ENCODE measurements around the gene CD63. TPM values are rescaled to one million over a fixed set of nuclear protein-coding genes. Genes with fewer than 3 reads are reported as not detected.
A peak's percentile ranks its signal among the peaks of the same experiment; 100 is the strongest.

The CD63 gene
- total RNA-seq, 1 experiment from 2014 or later, result 581 TPM

DNA sequence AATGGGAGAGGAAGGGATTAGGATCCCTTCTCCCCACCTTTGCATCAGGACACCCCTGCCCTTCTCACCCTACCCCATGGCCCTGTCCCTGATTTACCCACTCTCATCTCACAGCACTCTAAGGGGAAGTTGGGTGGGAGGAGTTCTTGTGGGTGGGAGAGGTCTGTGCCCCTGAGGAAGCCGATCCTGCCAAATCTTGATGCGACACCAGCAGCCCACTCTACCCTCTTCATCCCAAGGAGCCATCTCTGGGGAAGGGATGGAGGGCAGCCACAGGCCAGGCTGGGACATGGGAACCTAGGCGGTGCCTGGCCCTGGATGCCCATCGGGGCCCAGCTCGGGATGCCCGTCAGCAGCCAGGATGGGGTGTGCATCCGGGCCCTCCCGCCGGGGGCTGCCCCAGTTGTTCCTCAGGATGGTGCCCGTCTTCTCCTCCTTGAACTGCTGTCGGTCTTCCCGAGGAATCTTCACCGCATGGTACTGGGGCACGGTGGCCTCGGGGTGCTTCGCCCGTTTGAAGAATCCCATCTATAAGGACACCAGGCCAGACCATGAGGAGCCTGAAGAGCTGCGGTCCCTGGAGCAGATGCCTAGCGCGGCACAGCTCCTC lies 43.9 kb downstream of the CD63 start:
- H2AK5ac ChIP-seq (ENCODE audit: insufficient read length, low read length), result no peak overlapping the region
- no peaks in the 10 kb centered on the region for H3K79me1 ChIP-seq (ENCODE audit: insufficient read depth, low read depth, low read length, poor library complexity, severe bottlenecking)
- H2BK12ac ChIP-seq (ENCODE audit: insufficient read length, low read depth, low read length), result no peak overlapping the region
- Mint-ChIP-seq H3K27me3 (ENCODE audit: low read depth) (no peaks in the 10 kb centered on the region), H3K4me1 (peaks cover 20 to 21% of the 10 kb centered on the region in 2 experiments), H3K27ac (0 out of 7 replicates have a peak overlapping the region, but pooled peaks of 1 of the 3 experiments have one; percentile 21), H3K9me3 (no peaks in the 10 kb centered on the region), H3K36me3 (ENCODE audit: insufficient read depth in 1 of 3, low read depth in 3 of 3) (peaks cover 18 to 40% (median 31%) of the 10 kb centered on the region in 3 experiments; a peak in 6 of 7 replicates), H3K4me3 (no peak overlapping the region)
- H3K18ac ChIP-seq (ENCODE audit: insufficient read length, low read depth, low read length), result no peak overlapping the region
- H4K5ac ChIP-seq (ENCODE audit: insufficient read length, low read depth, low read length), result no peak overlapping the region
- H3T11ph ChIP-seq (ENCODE audit: low read length), result no peak overlapping the region
- H4K20me1 ChIP-seq (ENCODE audit: control insufficient read depth, insufficient read depth, insufficient read length), result no peaks in the 10 kb centered on the region
- no peak overlapping the region for H4K8ac ChIP-seq (replicated peaks; ENCODE audit: insufficient read length, low read depth, low read length)
- H2BK15ac ChIP-seq (ENCODE audit: low read depth, low read length), result no peak overlapping the region
- no peak for DNase-seq
- no peak overlapping the region for H2BK120ac ChIP-seq (ENCODE audit: low read depth, low read length, poor library complexity, severe bottlenecking)
- no peaks in the 10 kb centered on the region for H3K23me2 ChIP-seq (ENCODE audit: insufficient read length, low read depth, low read length, poor library complexity, severe bottlenecking)
- TF ChIP-seq, protein P1, sequence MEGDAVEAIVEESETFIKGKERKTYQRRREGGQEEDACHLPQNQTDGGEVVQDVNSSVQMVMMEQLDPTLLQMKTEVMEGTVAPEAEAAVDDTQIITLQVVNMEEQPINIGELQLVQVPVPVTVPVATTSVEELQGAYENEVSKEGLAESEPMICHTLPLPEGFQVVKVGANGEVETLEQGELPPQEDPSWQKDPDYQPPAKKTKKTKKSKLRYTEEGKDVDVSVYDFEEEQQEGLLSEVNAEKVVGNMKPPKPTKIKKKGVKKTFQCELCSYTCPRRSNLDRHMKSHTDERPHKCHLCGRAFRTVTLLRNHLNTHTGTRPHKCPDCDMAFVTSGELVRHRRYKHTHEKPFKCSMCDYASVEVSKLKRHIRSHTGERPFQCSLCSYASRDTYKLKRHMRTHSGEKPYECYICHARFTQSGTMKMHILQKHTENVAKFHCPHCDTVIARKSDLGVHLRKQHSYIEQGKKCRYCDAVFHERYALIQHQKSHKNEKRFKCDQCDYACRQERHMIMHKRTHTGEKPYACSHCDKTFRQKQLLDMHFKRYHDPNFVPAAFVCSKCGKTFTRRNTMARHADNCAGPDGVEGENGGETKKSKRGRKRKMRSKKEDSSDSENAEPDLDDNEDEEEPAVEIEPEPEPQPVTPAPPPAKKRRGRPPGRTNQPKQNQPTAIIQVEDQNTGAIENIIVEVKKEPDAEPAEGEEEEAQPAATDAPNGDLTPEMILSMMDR (conservative IDR thresholded peaks at IDR 0.05), result no peak
- no peak overlapping the region for H2BK5ac ChIP-seq (ENCODE audit: insufficient read length, low read length)
- H3K4me1 ChIP-seq (ENCODE audit: insufficient read depth, low read length), result no peaks in the 10 kb centered on the region
- WGBS (ENCODE audit: extremely low coverage, insufficient read length, low lambda C conversion rate), result no CpG with 5 or more reads among the region's 20 CpGs
- H3K9ac ChIP-seq (ENCODE audit: extremely low read depth, insufficient read length, low read length), result no peak overlapping the region
- H3K4me2 ChIP-seq (ENCODE audit: insufficient read depth, insufficient read length, low read length), result no peak overlapping the region
- H3K27me3 ChIP-seq (ENCODE audit: insufficient read depth, low read length), result no peaks in the 10 kb centered on the region
- H3K14ac ChIP-seq (ENCODE audit: insufficient read depth, low read length), result no peak overlapping the region
- H3K9me3 ChIP-seq (ENCODE audit: control insufficient read depth, low read depth, low read length), result no peaks in the 10 kb centered on the region
- H4K91ac ChIP-seq (ENCODE audit: insufficient read length, low read depth, low read length), result no peak overlapping the region
- no peak overlapping the region for H3K4ac ChIP-seq (ENCODE audit: low read depth, low read length)
- no peaks in the 10 kb centered on the region for H3K79me2 ChIP-seq (ENCODE audit: insufficient read depth, low read length)
- H3K56ac ChIP-seq (ENCODE audit: insufficient read length, low read depth, low read length), result no peak overlapping the region
- H3K23ac ChIP-seq (ENCODE audit: insufficient read length, low read depth, low read length), result no peak overlapping the region
- no peak overlapping the region for H2AFZ ChIP-seq (ENCODE audit: low read length)
- H3K27ac ChIP-seq (ENCODE audit: insufficient read length, low read depth, low read length), result no peak overlapping the region
- H2BK20ac ChIP-seq (ENCODE audit: low read depth, low read length, poor library complexity, severe bottlenecking), result no peak overlapping the region

All from H9 (cell line).